OCI-LY3 (cell line): ENCODE measurements around the gene PTPN11.
A peak's percentile ranks its signal among the peaks of the same experiment; 100 is the strongest.

ENCODE experiments used
- EZH2phosphoT487 ChIP-seq: fragments of 200-600 bp; shearing (Covaris generic); IDR thresholded peaks from 2 replicates; pipeline ENCODE4 v1.6.1; 2018; ENCODE audit warnings: antibody characterized with exemption, mixed run types, low read depth
- TF ChIP-seq, protein P1 (sequence below): fragments of 200-600, 300-600 bp; sonication (generic); IDR thresholded peaks from 2 replicates; pipeline ENCODE4 v1.5.1; 2014; ENCODE audit warnings: antibody characterized with exemption, low read length, low read depth

DNA sequence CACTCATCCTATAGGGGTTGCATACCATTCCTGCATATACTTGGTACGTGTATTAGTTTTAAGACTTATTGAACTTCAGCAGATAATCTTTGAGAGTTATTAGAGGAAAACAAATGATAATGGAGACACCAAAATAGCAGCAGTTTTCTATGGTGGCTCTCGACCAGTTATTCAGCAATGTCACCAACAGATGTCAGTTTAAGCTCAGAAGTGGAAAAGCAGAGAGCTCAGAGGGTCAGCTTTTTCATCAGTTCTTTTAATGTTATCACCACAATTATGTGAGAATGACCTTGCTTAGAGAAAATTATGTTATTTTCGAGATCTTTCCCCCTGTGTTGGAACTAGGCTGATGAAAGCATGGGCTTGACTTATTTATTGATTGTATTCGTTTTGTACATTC lies 32.0 kb downstream of the PTPN11 start:
- TF ChIP-seq, protein P1, sequence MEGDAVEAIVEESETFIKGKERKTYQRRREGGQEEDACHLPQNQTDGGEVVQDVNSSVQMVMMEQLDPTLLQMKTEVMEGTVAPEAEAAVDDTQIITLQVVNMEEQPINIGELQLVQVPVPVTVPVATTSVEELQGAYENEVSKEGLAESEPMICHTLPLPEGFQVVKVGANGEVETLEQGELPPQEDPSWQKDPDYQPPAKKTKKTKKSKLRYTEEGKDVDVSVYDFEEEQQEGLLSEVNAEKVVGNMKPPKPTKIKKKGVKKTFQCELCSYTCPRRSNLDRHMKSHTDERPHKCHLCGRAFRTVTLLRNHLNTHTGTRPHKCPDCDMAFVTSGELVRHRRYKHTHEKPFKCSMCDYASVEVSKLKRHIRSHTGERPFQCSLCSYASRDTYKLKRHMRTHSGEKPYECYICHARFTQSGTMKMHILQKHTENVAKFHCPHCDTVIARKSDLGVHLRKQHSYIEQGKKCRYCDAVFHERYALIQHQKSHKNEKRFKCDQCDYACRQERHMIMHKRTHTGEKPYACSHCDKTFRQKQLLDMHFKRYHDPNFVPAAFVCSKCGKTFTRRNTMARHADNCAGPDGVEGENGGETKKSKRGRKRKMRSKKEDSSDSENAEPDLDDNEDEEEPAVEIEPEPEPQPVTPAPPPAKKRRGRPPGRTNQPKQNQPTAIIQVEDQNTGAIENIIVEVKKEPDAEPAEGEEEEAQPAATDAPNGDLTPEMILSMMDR = peak; percentile 12; the same call in 1 of the 2 replicates
- TF ChIP-seq EZH2phosphoT487 = no peak
